ENCODE measurements around the gene FARS2. TPM values are rescaled to one million over a fixed set of nuclear protein-coding genes. Genes with fewer than 3 reads are reported as not detected.

Gene FARS2
- total RNA-seq, 1 donor from 2014 or later: 8.2 TPM

GRCh38 chr6:5566718-5567117 is 305.4 kb downstream of the FARS2 start:
- Histone ChIP-seq H3K4me3 (ENCODE audit: low read depth, low read length) (no peak overlapping the region), H3K27me3 (ENCODE audit: control insufficient read depth, insufficient read depth, low read length) (no peaks in the 10 kb centered on the region), H3K36me3 (ENCODE audit: control insufficient read depth, insufficient read depth, low read length) (no peaks in the 10 kb centered on the region)
- TF ChIP-seq CTCF (IDR thresholded peaks at IDR 0.05; ENCODE audit: insufficient read depth, low read length, poor library complexity, severe bottlenecking): no peak
- no peak for DNase-seq (ENCODE audit: low read depth)

GRCh38 chr6:5567352-5567751 is 306.0 kb downstream of the FARS2 start:
- H3K27me3 ChIP-seq (ENCODE audit: control insufficient read depth, insufficient read depth, low read length): no peaks in the 10 kb centered on the region
- H3K36me3 ChIP-seq (ENCODE audit: control insufficient read depth, insufficient read depth, low read length): no peaks in the 10 kb centered on the region
- TF ChIP-seq CTCF (IDR thresholded peaks at IDR 0.05; ENCODE audit: insufficient read depth, low read length, poor library complexity, severe bottlenecking): no peak
- no peak for DNase-seq (ENCODE audit: low read depth)
- H3K4me3 ChIP-seq (ENCODE audit: low read depth, low read length): no peak overlapping the region

- Histone ChIP-seq H3K27me3 (ENCODE audit: control insufficient read depth, insufficient read depth, low read length) (no peaks in the 10 kb centered on the region), H3K4me3 (ENCODE audit: low read depth, low read length) (no peak overlapping the region), H3K36me3 (ENCODE audit: control insufficient read depth, insufficient read depth, low read length) (no peaks in the 10 kb centered on the region)
- no peak for TF ChIP-seq CTCF (IDR thresholded peaks at IDR 0.05; ENCODE audit: insufficient read depth, low read length, poor library complexity, severe bottlenecking)
- no peak for DNase-seq (ENCODE audit: low read depth)
Observed at GRCh38 chr6:5567890-5568289, 306.6 kb downstream of the FARS2 start.

GRCh38 chr6:5569491-5569890 is 308.2 kb downstream of the FARS2 start:
- H3K27me3 ChIP-seq (ENCODE audit: control insufficient read depth, insufficient read depth, low read length): no peaks in the 10 kb centered on the region
- H3K4me3 ChIP-seq (ENCODE audit: low read depth, low read length): no peak overlapping the region
- no peak for DNase-seq (ENCODE audit: low read depth)
- no peak for TF ChIP-seq CTCF (IDR thresholded peaks at IDR 0.05; ENCODE audit: insufficient read depth, low read length, poor library complexity, severe bottlenecking)
- no peaks in the 10 kb centered on the region for H3K36me3 ChIP-seq (ENCODE audit: control insufficient read depth, insufficient read depth, low read length)

- Histone ChIP-seq H3K36me3 (ENCODE audit: control insufficient read depth, insufficient read depth, low read length) (no peaks in the 10 kb centered on the region), H3K4me3 (ENCODE audit: low read depth, low read length) (no peak overlapping the region), H3K27me3 (ENCODE audit: control insufficient read depth, insufficient read depth, low read length) (no peaks in the 10 kb centered on the region)
- DNase-seq (ENCODE audit: low read depth): no peak
- TF ChIP-seq CTCF (IDR thresholded peaks at IDR 0.05; ENCODE audit: insufficient read depth, low read length, poor library complexity, severe bottlenecking): no peak
Observed at GRCh38 chr6:5570641-5571040, 309.3 kb downstream of the FARS2 start.

- DNase-seq (ENCODE audit: low read depth): no peak
- H3K27me3 ChIP-seq (ENCODE audit: control insufficient read depth, insufficient read depth, low read length): no peaks in the 10 kb centered on the region
- no peak for TF ChIP-seq CTCF (IDR thresholded peaks at IDR 0.05; ENCODE audit: insufficient read depth, low read length, poor library complexity, severe bottlenecking)
- no peaks in the 10 kb centered on the region for H3K36me3 ChIP-seq (ENCODE audit: control insufficient read depth, insufficient read depth, low read length)
- H3K4me3 ChIP-seq (ENCODE audit: low read depth, low read length): no peak overlapping the region
Observed at GRCh38 chr6:5580736-5581581, 319.6 kb downstream of the FARS2 start.

Data from kidney epithelial cell (primary cell).